ENCODE measurements around the gene RAPGEF3. TPM values are rescaled to one million over a fixed set of nuclear protein-coding genes. Genes with fewer than 3 reads are reported as not detected.

RAPGEF3 gene
- total and polyA plus RNA-seq, 3 experiments from 2014 or later = 0.15 to 1.1 (median 0.95) TPM

- Mint-ChIP-seq H3K36me3 (no peaks in the 10 kb centered on the region), H3K4me1 (peaks cover 6 to 17% (median 13%) of the 10 kb centered on the region in 3 donors), H3K27me3 (no peaks in the 10 kb centered on the region), H3K27ac (no peak overlapping the region), H3K4me3 (no peak overlapping the region), H3K9me3 (no peaks in the 10 kb centered on the region)
- Histone ChIP-seq H3K27ac (ENCODE audit: low read depth, low read length) (no peak overlapping the region), H3K4me3 (ENCODE audit: low read length) (no peak overlapping the region), H3K27me3 (ENCODE audit: insufficient read depth, low read length, poor library complexity, severe bottlenecking) (no peaks in the 10 kb centered on the region), H3K36me3 (ENCODE audit: insufficient read depth, low read length) (no peaks in the 10 kb centered on the region), H3K9me3 (ENCODE audit: low read length) (no peaks in the 10 kb centered on the region), H3K4me1 (ENCODE audit: insufficient read depth, low read length) (peaks cover 5% of the 10 kb centered on the region)
- DNase-seq = no peak
- CTCF ChIA-PET = interaction anchor here (1.2 to 1.7 kb wide), 2 partner anchors 31 to 106 kb away, joined by 3 to 7 read pairs; no protein-coding TSS in a partner anchor
- POLR2A ChIA-PET = no interaction called here
Observed at GRCh38 chr12:47736216-47736615, 22.5 kb downstream of the RAPGEF3 start.

- H3K27ac ChIP-seq (ENCODE audit: low read depth, low read length) = no peak overlapping the region
- Mint-ChIP-seq H3K27me3 (no peaks in the 10 kb centered on the region), H3K27ac (peak overlapping the region in 1 of 8 donors; percentile 75), H3K4me3 (no peak overlapping the region), H3K9me3 (no peaks in the 10 kb centered on the region), H3K4me1 (peaks cover 0 to 12% (median 8%) of the 10 kb centered on the region in 3 donors), H3K36me3 (no peaks in the 10 kb centered on the region)
- H3K9me3 ChIP-seq (ENCODE audit: low read length) = no peaks in the 10 kb centered on the region
- no peaks in the 10 kb centered on the region for H3K27me3 ChIP-seq (ENCODE audit: insufficient read depth, low read length, poor library complexity, severe bottlenecking)
- ChIA-PET CTCF (interaction anchor here (1.2 kb wide), 1 partner anchor 106 kb away, joined by 3 read pairs; no protein-coding TSS in a partner anchor), POLR2A (no interaction called here)
- H3K36me3 ChIP-seq (ENCODE audit: insufficient read depth, low read length) = no peaks in the 10 kb centered on the region
- DNase-seq = no peak
- no peak overlapping the region for H3K4me3 ChIP-seq (ENCODE audit: low read length)
- H3K4me1 ChIP-seq (ENCODE audit: insufficient read depth, low read length) = no peaks in the 10 kb centered on the region
Observed at GRCh38 chr12:47735649-47736048, 23.0 kb downstream of the RAPGEF3 start.

- Mint-ChIP-seq H3K4me3 (no peak overlapping the region), H3K27me3 (no peaks in the 10 kb centered on the region), H3K36me3 (peaks cover 0 to 2% (median 0%) of the 10 kb centered on the region in 3 donors), H3K9me3 (no peaks in the 10 kb centered on the region), H3K27ac (no peak overlapping the region), H3K4me1 (peaks cover 0 to 5% (median 5%) of the 10 kb centered on the region in 3 donors)
- H3K36me3 ChIP-seq (ENCODE audit: insufficient read depth, low read length) = no peaks in the 10 kb centered on the region
- POLR2A ChIA-PET = no interaction called here
- no peak overlapping the region for H3K4me3 ChIP-seq (ENCODE audit: low read length)
- no peak overlapping the region for H3K27ac ChIP-seq (ENCODE audit: low read depth, low read length)
- H3K27me3 ChIP-seq (ENCODE audit: insufficient read depth, low read length, poor library complexity, severe bottlenecking) = no peaks in the 10 kb centered on the region
- DNase-seq = no peak
- CTCF ChIA-PET = interaction anchor here (14.3 kb wide), 1 partner anchor 8 kb away, joined by 130 read pairs; no protein-coding TSS in a partner anchor
- no peaks in the 10 kb centered on the region for H3K9me3 ChIP-seq (ENCODE audit: low read length)
- H3K4me1 ChIP-seq (ENCODE audit: insufficient read depth, low read length) = no peaks in the 10 kb centered on the region
Observed at GRCh38 chr12:47734725-47735480, 23.8 kb downstream of the RAPGEF3 start.

GRCh38 chr12:47733142-47733541 lies 25.5 kb downstream of the RAPGEF3 start:
- Histone ChIP-seq H3K9me3 (ENCODE audit: low read length) (no peaks in the 10 kb centered on the region), H3K27me3 (ENCODE audit: insufficient read depth, low read length, poor library complexity, severe bottlenecking) (no peaks in the 10 kb centered on the region), H3K4me3 (ENCODE audit: low read length) (no peak overlapping the region), H3K27ac (ENCODE audit: low read depth, low read length) (no peak overlapping the region), H3K4me1 (ENCODE audit: insufficient read depth, low read length) (no peaks in the 10 kb centered on the region), H3K36me3 (ENCODE audit: insufficient read depth, low read length) (no peaks in the 10 kb centered on the region)
- Mint-ChIP-seq H3K4me1 (peaks cover 0 to 1% (median 0%) of the 10 kb centered on the region in 3 donors), H3K27ac (no peak overlapping the region), H3K9me3 (no peaks in the 10 kb centered on the region), H3K4me3 (no peak overlapping the region), H3K36me3 (peaks cover 0 to 3% (median 0%) of the 10 kb centered on the region in 3 donors), H3K27me3 (no peaks in the 10 kb centered on the region)
- POLR2A ChIA-PET = interaction anchor here (0.9 kb wide), 1 partner anchor 108 kb away, joined by 3 read pairs; no protein-coding TSS in a partner anchor
- DNase-seq = no peak
- CTCF ChIA-PET = interaction anchor here (0.9 to 14.3 kb wide), 6 partner anchors 9 to 104 kb away, joined by 3 to 130 read pairs (median 6); no protein-coding TSS in a partner anchor

DNA sequence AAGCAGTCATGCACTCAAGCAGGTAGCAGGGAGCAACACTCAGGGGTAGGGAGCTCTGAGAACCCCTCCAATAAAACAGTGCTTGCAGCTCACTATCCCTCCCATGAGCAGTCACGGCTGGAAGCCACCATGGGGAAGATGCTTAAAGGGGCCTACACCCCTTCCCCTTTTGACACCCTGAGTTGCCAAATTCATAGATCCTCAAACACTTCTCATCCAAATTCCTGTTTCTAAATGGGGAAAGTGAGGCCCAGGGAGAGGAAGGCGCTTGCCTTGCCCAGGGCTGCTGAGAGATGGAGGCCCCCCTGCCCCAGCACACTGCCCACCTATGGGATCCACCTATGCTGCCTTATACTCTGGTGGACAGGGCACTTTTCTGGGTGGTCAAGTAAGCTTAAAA lies 26.2 kb downstream of the RAPGEF3 start:
- Histone ChIP-seq H3K4me3 (ENCODE audit: low read length) (no peak overlapping the region), H3K27ac (ENCODE audit: low read depth, low read length) (no peak overlapping the region), H3K27me3 (ENCODE audit: insufficient read depth, low read length, poor library complexity, severe bottlenecking) (no peaks in the 10 kb centered on the region), H3K9me3 (ENCODE audit: low read length) (no peaks in the 10 kb centered on the region), H3K36me3 (ENCODE audit: insufficient read depth, low read length) (no peaks in the 10 kb centered on the region), H3K4me1 (ENCODE audit: insufficient read depth, low read length) (no peaks in the 10 kb centered on the region)
- H3K9me3 Mint-ChIP-seq = no peaks in the 10 kb centered on the region
- CTCF ChIA-PET = interaction anchor here (0.7 to 14.3 kb wide), 7 partner anchors 10 to 105 kb away, joined by 3 to 130 read pairs (median 5); no protein-coding TSS in a partner anchor
- H3K4me1 Mint-ChIP-seq = peaks cover 0 to 1% (median 0%) of the 10 kb centered on the region in 3 donors
- peaks cover 0 to 3% (median 0%) of the 10 kb centered on the region in 3 donors for H3K36me3 Mint-ChIP-seq
- no peak overlapping the region for H3K4me3 Mint-ChIP-seq
- no peaks in the 10 kb centered on the region for H3K27me3 Mint-ChIP-seq
- POLR2A ChIA-PET = interaction anchor here (0.9 kb wide), 1 partner anchor 109 kb away, joined by 3 read pairs; no protein-coding TSS in a partner anchor
- peak overlapping the region in 1 of 8 donors; percentile 32 for H3K27ac Mint-ChIP-seq
- DNase-seq = no peak

GRCh38 chr12:47731723-47732122 lies 27.0 kb downstream of the RAPGEF3 start:
- peaks cover 0 to under 1% of the 10 kb centered on the region in 2 donors for H3K27me3 Mint-ChIP-seq

GRCh38 chr12:47730341-47730744 lies 28.3 kb downstream of the RAPGEF3 start:
- Mint-ChIP-seq H3K9me3 (no peaks in the 10 kb centered on the region), H3K27ac (no peak overlapping the region), H3K4me1 (no peaks in the 10 kb centered on the region), H3K4me3 (no peak overlapping the region), H3K36me3 (peaks cover 0 to 3% (median 0%) of the 10 kb centered on the region in 3 donors), H3K27me3 (peaks cover 0 to 2% of the 10 kb centered on the region in 2 donors)
- Histone ChIP-seq H3K27me3 (ENCODE audit: insufficient read depth, low read length, poor library complexity, severe bottlenecking) (no peaks in the 10 kb centered on the region), H3K36me3 (ENCODE audit: insufficient read depth, low read length) (no peaks in the 10 kb centered on the region), H3K9me3 (ENCODE audit: low read length) (no peaks in the 10 kb centered on the region), H3K4me1 (ENCODE audit: insufficient read depth, low read length) (no peaks in the 10 kb centered on the region), H3K27ac (ENCODE audit: low read depth, low read length) (no peak overlapping the region), H3K4me3 (ENCODE audit: low read length) (no peak overlapping the region)
- CTCF ChIA-PET = interaction anchor here (1.3 to 14.3 kb wide), 3 partner anchors 12 to 36 kb away, joined by 4 to 130 read pairs (median 8); no protein-coding TSS in a partner anchor
- POLR2A ChIA-PET = no interaction called here
- DNase-seq = no peak

More at GRCh38 chr12:47731723-47732122, 27.0 kb downstream of the RAPGEF3 start:
- no peaks in the 10 kb centered on the region for H3K27me3 ChIP-seq (ENCODE audit: insufficient read depth, low read length, poor library complexity, severe bottlenecking)
- H3K9me3 Mint-ChIP-seq = no peaks in the 10 kb centered on the region
- no peak for DNase-seq
- no peaks in the 10 kb centered on the region for H3K4me1 ChIP-seq (ENCODE audit: insufficient read depth, low read length)
- H3K27ac ChIP-seq (ENCODE audit: low read depth, low read length) = no peak overlapping the region
- no peaks in the 10 kb centered on the region for H3K36me3 ChIP-seq (ENCODE audit: insufficient read depth, low read length)
- ChIA-PET POLR2A (interaction anchor here (0.6 kb wide), 2 partner anchors 12 to 15 kb away, joined by 3 read pairs; no protein-coding TSS in a partner anchor), CTCF (interaction anchor here (2.5 to 14.3 kb wide), 3 partner anchors 11 to 35 kb away, joined by 8 to 130 read pairs (median 11); no protein-coding TSS in a partner anchor)
- H3K4me1 Mint-ChIP-seq = no peaks in the 10 kb centered on the region
- H3K4me3 Mint-ChIP-seq = no peak overlapping the region
- H3K27ac Mint-ChIP-seq = no peak overlapping the region
- H3K36me3 Mint-ChIP-seq = peaks cover 0 to 3% (median 0%) of the 10 kb centered on the region in 3 donors
- H3K9me3 ChIP-seq (ENCODE audit: low read length) = no peaks in the 10 kb centered on the region
- H3K4me3 ChIP-seq (ENCODE audit: low read length) = no peak overlapping the region

GRCh38 chr12:47729233-47729632 lies 29.4 kb downstream of the RAPGEF3 start:
- Mint-ChIP-seq H3K27me3 (peaks cover 0 to 3% of the 10 kb centered on the region in 2 donors), H3K4me1 (no peaks in the 10 kb centered on the region), H3K27ac (peak overlapping the region in 1 of 8 donors; percentile 47), H3K36me3 (peaks cover 0 to 3% (median 0%) of the 10 kb centered on the region in 3 donors), H3K9me3 (no peaks in the 10 kb centered on the region), H3K4me3 (no peak overlapping the region)
- DNase-seq = no peak
- no peaks in the 10 kb centered on the region for H3K27me3 ChIP-seq (ENCODE audit: insufficient read depth, low read length, poor library complexity, severe bottlenecking)
- no peaks in the 10 kb centered on the region for H3K9me3 ChIP-seq (ENCODE audit: low read length)
- no peak overlapping the region for H3K27ac ChIP-seq (ENCODE audit: low read depth, low read length)
- no peak overlapping the region for H3K4me3 ChIP-seq (ENCODE audit: low read length)
- ChIA-PET CTCF (interaction anchor here (1.3 to 14.3 kb wide), 2 partner anchors 13 to 30 kb away, joined by 4 to 130 read pairs; no protein-coding TSS in a partner anchor), POLR2A (interaction anchor here (0.6 kb wide), 1 partner anchor 84 kb away, joined by 5 read pairs; no protein-coding TSS in a partner anchor)
- H3K36me3 ChIP-seq (ENCODE audit: insufficient read depth, low read length) = no peaks in the 10 kb centered on the region
- no peaks in the 10 kb centered on the region for H3K4me1 ChIP-seq (ENCODE audit: insufficient read depth, low read length)

Data from CD8-positive, alpha-beta memory T cell (primary cell).